GM20431 (cell line): Measurements from ENCODE around the gene RABGAP1L.
"Not testable (repeated sequence)": the region's sequence is repeated elsewhere in the genome, so short reads cannot be mapped to it uniquely, and the experiment has no call there.

Experiments
- in situ Hi-C: fragments of 300-500 bp; cut with MseI, MboI; formaldehyde crosslinking; loops from one replicate; pipeline ENCODE4 v1.15.0; 2020; ENCODE audit warnings: low sequenced_read_pairs; ENCODE audit not compliant: unreplicated experiment

Gene RABGAP1L

DNA sequence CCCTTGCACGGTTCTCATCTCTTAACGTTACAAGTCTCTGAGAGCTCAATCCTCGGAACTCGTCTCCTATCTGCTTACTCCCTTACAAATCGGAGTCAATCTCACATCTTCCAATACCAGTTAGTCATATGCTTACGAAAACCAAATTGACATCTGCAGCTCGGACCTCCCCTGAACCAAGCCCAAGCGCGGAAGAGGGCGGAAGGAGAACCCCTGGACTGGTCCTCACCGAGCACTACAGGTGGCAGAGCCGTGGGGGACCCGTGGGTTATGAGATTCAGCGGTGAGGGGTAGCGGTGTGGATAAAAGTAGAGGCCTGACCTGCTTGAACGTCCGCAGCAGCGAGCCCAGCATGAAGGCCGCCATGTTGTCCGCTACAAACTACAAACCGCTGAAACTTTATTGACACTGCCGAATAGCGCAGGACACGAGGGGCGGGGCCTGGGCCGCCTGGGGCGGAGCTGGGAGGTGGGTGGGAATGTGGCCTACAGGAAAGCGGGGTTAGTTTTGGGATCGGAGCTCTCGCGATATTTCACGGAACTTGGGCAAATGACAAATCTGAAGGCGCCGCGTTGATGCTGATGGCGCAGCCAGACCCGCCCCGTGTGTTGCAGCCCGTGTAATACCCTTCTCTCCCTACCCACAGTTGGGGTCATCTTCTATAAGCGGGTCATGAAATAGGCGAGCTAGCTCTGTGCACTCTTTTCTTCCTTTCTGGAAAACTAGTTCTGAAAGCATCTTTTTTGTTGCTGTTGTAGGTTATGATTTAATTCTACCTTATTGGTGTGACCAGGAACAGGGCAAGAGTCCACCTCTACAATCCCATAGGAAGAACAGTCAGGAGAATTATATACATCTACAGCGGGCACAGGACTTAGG is 864.0 kb downstream of the RABGAP1L start, which contains the start of gene MRPS14:
MRPS14 (minus strand) TSS at position 383 of the 879 bp plus-strand sequence; CDS start at position 366, 17 bp downstream.
- in situ Hi-C loops, result no loop called here

DNA sequence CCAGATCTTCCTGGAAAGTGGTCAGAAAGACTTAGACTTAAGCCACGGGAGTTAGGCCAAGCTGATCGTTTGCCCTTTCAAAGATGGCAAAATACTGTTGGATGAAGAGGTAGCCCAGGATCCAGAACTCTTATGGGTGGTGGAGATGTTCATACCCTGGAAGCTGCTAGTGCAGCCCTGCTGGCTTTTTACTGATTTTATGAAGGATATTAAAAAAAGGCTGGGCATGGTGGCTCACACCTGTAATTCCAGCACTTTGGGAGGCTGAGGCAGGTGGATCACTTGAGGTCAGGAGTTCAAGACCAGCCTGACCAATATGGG is 864.6 kb downstream of the RABGAP1L start:
- in situ Hi-C loops, result not testable (repeated sequence)

GRCh38 chr1:175024773-175025172 is 865.5 kb downstream of the RABGAP1L start:
- in situ Hi-C loops, result loop anchor here (25.0 kb wide), 1 partner anchor 288 kb away; no protein-coding TSS in a partner anchor

- in situ Hi-C loops, result loop anchor here (5.0 to 25.0 kb wide), 2 partner anchors 108 to 278 kb away; no protein-coding TSS in a partner anchor
Observed at GRCh38 chr1:175033953-175034352, 874.6 kb downstream of the RABGAP1L start.

DNA sequence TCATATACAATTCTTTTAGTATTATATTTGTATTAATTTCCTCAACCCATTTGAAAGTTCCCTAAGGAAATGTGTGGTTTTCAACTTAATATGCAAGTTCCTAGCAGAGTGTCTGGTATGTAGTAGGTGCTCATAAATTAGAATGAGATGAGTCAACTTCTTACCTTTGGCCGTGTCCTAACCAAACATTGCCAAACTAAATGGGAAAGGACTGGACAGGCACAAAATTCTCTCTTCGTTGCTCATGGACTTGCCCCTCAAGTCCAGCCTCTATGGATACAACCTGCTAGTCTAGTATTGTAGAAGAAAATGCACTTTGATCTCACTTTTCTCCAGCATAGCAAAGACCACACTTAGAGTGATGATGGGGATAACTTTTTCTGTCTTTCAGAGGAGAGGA is 875.5 kb downstream of the RABGAP1L start:
- in situ Hi-C loops, result loop anchor here (5.0 to 25.0 kb wide), 2 partner anchors 108 to 278 kb away; no protein-coding TSS in a partner anchor

DNA sequence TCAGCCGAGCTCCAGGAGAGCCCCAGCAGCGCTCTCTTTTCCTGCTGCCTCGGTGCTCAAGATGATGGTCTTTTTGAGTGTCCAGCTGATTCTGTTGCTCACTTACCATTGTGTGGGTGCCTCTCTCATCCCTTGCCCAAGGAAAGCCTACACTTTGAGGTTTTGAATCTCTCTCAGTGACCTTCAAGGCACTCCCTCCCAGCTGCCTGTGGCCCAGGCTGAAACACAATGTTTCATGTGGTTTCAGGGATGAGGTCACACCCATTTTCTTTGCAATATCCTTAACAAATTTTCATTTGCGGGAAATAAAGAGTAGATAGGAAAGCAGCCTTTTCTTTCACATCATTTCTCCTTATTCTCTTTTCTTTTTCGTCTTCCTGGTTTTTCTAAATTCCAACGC is 876.5 kb downstream of the RABGAP1L start:
- in situ Hi-C loops, result loop anchor here (25.0 kb wide), 1 partner anchor 276 kb away; no protein-coding TSS in a partner anchor

DNA sequence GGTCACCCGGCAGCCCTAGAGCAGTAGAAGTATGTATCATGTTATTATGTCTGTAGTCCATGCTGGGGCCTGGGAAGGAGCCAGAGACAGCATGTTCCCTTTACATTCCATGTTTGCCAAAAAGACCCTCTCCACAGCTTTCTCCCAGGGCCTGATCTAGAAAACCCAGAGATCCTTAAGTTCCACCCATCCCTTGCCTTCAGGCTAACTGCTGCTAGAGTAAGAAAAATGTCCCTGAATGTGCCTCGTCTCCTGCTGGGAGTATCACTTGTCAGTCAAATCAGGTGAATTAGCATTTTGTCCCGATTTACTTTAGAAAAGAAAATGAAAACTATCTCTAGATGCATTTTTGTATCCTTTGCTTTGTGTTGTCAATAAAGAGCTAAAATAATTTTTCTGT is 877.2 kb downstream of the RABGAP1L start:
- in situ Hi-C loops, result loop anchor here (25.0 kb wide), 1 partner anchor 276 kb away; no protein-coding TSS in a partner anchor

DNA sequence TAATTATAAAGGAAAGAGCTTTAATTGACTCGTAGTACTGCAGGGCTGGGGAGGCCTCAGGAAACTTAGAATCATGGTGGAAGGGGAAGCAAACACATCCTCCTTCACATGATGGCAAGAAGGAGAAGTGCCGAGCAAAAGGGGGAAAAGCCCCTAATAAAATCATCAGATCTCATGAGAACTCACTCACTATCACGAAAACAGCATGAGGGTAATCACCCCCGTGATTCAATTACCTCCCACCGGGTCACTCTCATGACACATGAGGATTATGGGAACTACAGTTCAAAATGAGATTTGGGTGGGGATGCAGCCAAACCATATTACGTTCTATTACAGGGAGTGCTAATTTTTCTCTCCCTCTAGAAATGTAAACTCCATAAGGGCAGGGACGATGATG is 878.1 kb downstream of the RABGAP1L start:
- in situ Hi-C loops, result loop anchor here (25.0 kb wide), 1 partner anchor 275 kb away; no protein-coding TSS in a partner anchor

- in situ Hi-C loops, result loop anchor here (25.0 kb wide), 1 partner anchor 272 kb away; no protein-coding TSS in a partner anchor
Observed at GRCh38 chr1:175040324-175040879, 881.1 kb downstream of the RABGAP1L start.

GRCh38 chr1:175042650-175043049 is 883.3 kb downstream of the RABGAP1L start:
- in situ Hi-C loops, result loop anchor here (25.0 kb wide), 1 partner anchor 270 kb away; no protein-coding TSS in a partner anchor

DNA sequence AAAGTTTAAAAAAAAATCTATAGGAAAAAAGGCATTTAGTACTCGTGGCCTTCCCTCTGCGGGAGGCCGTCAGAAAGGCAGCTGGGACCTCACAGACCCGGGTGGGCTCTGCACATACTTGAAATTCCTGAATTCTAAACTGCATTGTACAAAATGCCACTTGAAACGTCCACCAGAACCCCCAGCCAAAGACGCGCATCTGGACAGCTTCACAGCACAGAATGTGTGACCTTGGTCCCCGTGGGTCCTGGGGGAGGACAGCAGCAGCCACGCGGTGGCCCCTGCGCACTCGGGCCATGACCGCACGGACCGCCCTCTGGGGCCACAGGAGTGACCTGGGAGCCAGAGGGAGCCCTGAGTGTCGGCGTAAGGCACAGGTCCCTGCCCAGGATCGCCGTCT is 884.5 kb downstream of the RABGAP1L start:
- in situ Hi-C loops, result loop anchor here (25.0 kb wide), 1 partner anchor 268 kb away; no protein-coding TSS in a partner anchor

- in situ Hi-C loops, result loop anchor here (25.0 kb wide), 1 partner anchor 268 kb away; no protein-coding TSS in a partner anchor
Observed at GRCh38 chr1:175044591-175044990, 885.3 kb downstream of the RABGAP1L start.
